CD4-positive, alpha-beta T cell (primary cell): ENCODE data around the gene MLXIP. TPM values are rescaled to one million over a fixed set of nuclear protein-coding genes. Genes with fewer than 3 reads are reported as not detected.
A peak's percentile ranks its signal among the peaks of the same experiment; 100 is the strongest.

Experiments
- ATAC-seq: fragments of 200-7000 bp; cut with Tn5 transposase; one replicate; pipeline ENCODE4 v1.10.0; 2022; ENCODE audit warnings: mild to moderate bottlenecking; ENCODE audit not compliant: poor library complexity
- CTCF ChIA-PET: fragments of 350-600 bp; sonication (Branson Sonifier 250); formaldehyde crosslinking; loops from one replicate; lab custom pipeline; 2021; ENCODE audit warnings: antibody characterized with exemption, inconsistent platforms; lab: Charles Lee
- POLR2A ChIA-PET: fragments of 350-600 bp; sonication (Branson Sonifier 250); formaldehyde crosslinking; loops from one replicate; lab custom pipeline; 2021; ENCODE audit warnings: antibody characterized with exemption, inconsistent platforms; lab: Charles Lee
- DNase-seq, 14 experiments: peaks; one replicate each; pipeline ENCODE4 v3.0.0-alpha.2; 2013 to 2020; ENCODE audit warnings: mixed read lengths in 2 of 14
- H3K27ac ChIP-seq, 2 donors: one replicate each; pipeline versions ENCODE4 v1.5.1 to v1.7.0; 2013; ENCODE audit warnings: low read length in 2 of 2, low read depth in 1 of 2, mild to moderate bottlenecking in 1 of 2
- H3K27me3 ChIP-seq, 2 experiments: 1 replicate in 1 of 2; 2 replicates in 1 of 2; pipeline versions ENCODE4 v1.6.1 to v1.7.0; 2013; ENCODE audit warnings: low read length in 2 of 2, control low read depth in 1 of 2, mild to moderate bottlenecking in 1 of 2, moderate library complexity in 1 of 2; ENCODE audit not compliant: insufficient read depth in 2 of 2, control insufficient read depth in 1 of 2
- H3K36me3 ChIP-seq: one replicate; pipeline ENCODE4 v1.6.1; 2013; ENCODE audit warnings: low read length, control low read depth; ENCODE audit not compliant: insufficient read depth
- H3K4me1 ChIP-seq: one replicate; pipeline ENCODE4 v1.6.1; 2013; ENCODE audit warnings: low read length, control low read depth; ENCODE audit not compliant: insufficient read depth
- H3K4me3 ChIP-seq: one replicate; pipeline ENCODE4 v1.5.1; 2013; ENCODE audit warnings: mild to moderate bottlenecking, low read length, moderate library complexity
- H3K9me3 ChIP-seq, 2 experiments: 1 replicate in 1 of 2; 2 replicates in 1 of 2; pipeline versions ENCODE4 v1.6.1 to v1.7.0; 2013; ENCODE audit warnings: low read length in 2 of 2, mild to moderate bottlenecking in 2 of 2, control low read depth in 1 of 2, moderate library complexity in 1 of 2; ENCODE audit not compliant: control insufficient read depth in 1 of 2, insufficient read depth in 1 of 2
- H3K27ac Mint-ChIP-seq: one replicate; pipeline ENCODE4 v1.8.0; 2020; ENCODE audit warnings: mixed read lengths
- H3K27me3 Mint-ChIP-seq: one replicate; pipeline ENCODE4 v1.8.0; 2021; ENCODE audit warnings: mixed read lengths
- H3K36me3 Mint-ChIP-seq: one replicate; pipeline ENCODE4 v1.8.0; 2021; ENCODE audit warnings: low read depth, mixed read lengths
- H3K4me1 Mint-ChIP-seq: one replicate; pipeline ENCODE4 v1.8.0; 2021; ENCODE audit warnings: low read depth, mixed read lengths
- H3K4me3 Mint-ChIP-seq: one replicate; pipeline ENCODE4 v1.8.0; 2020; ENCODE audit warnings: mild to moderate bottlenecking, mixed read lengths
- H3K9me3 Mint-ChIP-seq: one replicate; pipeline ENCODE4 v1.8.0; 2020; ENCODE audit warnings: mixed read lengths
- intact Hi-C, 2 experiments: fragments of 100-400 bp; cut with DNase I in 1 of 2; cut with micrococcal nuclease in 1 of 2; formaldehyde crosslinking; loops; one replicate each; pipeline versions ENCODE4 v1.15.1 to v1.9.0; 2023 to 2025; cut with DNase I, micrococcal nuclease
- total RNA-seq, 174 experiments: library from RNA in 2 of 174; stranded (reverse) in 2 of 174; gene quantifications; one replicate each; pipeline ENCODE4 v1.2.3 and lab custom pipeline; 2021 to 2026
- TF ChIP-seq, protein P1 (sequence below): fragments of 200-600 bp; IDR thresholded peaks from one replicate; pipeline ENCODE4 v1.8.0; 2022; ENCODE audit warnings: antibody characterized with exemption, mild to moderate bottlenecking

MLXIP gene
- total RNA-seq, 2 experiments from 2014 or later, result 98.0 to 99.3 TPM

DNA sequence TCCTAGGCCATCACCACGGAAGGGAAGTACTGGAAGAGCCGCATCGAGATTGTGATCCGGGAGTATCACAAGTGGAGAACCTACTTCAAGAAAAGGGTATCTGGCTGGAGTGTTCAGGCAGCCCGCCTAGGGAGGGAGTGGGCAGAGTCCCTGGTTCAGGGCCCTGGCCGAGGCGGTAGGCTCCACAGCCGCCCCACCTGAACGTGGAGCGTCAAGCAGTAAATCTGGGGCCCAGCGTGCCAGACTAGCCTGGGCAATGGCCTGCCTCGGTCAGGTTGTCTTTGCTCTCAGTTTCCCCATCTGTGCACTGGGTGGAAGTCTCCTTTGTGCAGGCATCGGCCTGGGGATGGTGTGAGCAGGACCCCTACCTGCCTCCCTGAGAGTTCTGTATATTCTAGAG is 50.6 kb downstream of the MLXIP start:
- intact Hi-C loops, result no loop called here
- no peak overlapping the region for H3K27ac ChIP-seq
- Mint-ChIP-seq H3K27me3 (no peaks in the 10 kb centered on the region), H3K27ac (peak overlapping the region; percentile 20), H3K9me3 (no peaks in the 10 kb centered on the region), H3K4me3 (no peak overlapping the region), H3K36me3 (peaks cover 77% of the 10 kb centered on the region), H3K4me1 (peaks cover 13% of the 10 kb centered on the region)
- ATAC-seq, result no peak
- peaks cover 66% of the 10 kb centered on the region for H3K36me3 ChIP-seq
- TF ChIP-seq, protein P1, sequence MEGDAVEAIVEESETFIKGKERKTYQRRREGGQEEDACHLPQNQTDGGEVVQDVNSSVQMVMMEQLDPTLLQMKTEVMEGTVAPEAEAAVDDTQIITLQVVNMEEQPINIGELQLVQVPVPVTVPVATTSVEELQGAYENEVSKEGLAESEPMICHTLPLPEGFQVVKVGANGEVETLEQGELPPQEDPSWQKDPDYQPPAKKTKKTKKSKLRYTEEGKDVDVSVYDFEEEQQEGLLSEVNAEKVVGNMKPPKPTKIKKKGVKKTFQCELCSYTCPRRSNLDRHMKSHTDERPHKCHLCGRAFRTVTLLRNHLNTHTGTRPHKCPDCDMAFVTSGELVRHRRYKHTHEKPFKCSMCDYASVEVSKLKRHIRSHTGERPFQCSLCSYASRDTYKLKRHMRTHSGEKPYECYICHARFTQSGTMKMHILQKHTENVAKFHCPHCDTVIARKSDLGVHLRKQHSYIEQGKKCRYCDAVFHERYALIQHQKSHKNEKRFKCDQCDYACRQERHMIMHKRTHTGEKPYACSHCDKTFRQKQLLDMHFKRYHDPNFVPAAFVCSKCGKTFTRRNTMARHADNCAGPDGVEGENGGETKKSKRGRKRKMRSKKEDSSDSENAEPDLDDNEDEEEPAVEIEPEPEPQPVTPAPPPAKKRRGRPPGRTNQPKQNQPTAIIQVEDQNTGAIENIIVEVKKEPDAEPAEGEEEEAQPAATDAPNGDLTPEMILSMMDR, result no peak
- H3K9me3 ChIP-seq, result no peaks in the 10 kb centered on the region
- no peak for DNase-seq
- no peaks in the 10 kb centered on the region for H3K4me1 ChIP-seq
- ChIA-PET CTCF (no interaction called here), POLR2A (no interaction called here)
- H3K27me3 ChIP-seq, result no peaks in the 10 kb centered on the region
- no peak overlapping the region for H3K4me3 ChIP-seq

DNA sequence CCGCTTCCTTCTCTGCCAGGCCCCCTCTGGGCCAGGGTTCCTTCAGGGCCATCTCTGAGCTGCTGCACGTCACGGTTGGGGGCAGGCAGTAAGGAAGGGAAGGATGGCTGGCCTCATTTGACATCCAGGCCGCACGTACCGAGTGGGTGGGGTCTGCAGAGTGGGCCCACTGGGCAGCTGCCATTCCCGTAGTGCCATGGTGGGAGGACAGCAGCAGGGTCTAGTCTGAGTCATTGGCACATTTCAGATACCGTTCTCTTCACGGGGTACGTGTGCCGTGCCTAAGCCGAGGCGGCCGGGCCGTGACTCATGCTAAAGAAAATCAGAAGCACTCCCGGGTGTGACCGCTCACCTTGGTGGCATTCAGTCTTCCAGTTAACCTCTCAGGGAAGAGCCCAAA is 51.6 kb downstream of the MLXIP start:
- Mint-ChIP-seq H3K4me1 (peaks cover 12% of the 10 kb centered on the region), H3K9me3 (no peaks in the 10 kb centered on the region), H3K4me3 (no peak overlapping the region), H3K36me3 (peaks cover 85% of the 10 kb centered on the region), H3K27ac (no peak overlapping the region), H3K27me3 (no peaks in the 10 kb centered on the region)
- POLR2A ChIA-PET, result no interaction called here
- TF ChIP-seq, protein P1, result no peak
- Histone ChIP-seq H3K27ac (no peak overlapping the region), H3K4me1 (no peaks in the 10 kb centered on the region), H3K27me3 (no peaks in the 10 kb centered on the region), H3K4me3 (no peak overlapping the region), H3K36me3 (peaks cover 70% of the 10 kb centered on the region), H3K9me3 (no peaks in the 10 kb centered on the region)
- DNase-seq (no peak), ATAC-seq (no peak)
- intact Hi-C loops, result loop anchor here (2.0 to 5.0 kb wide), 2 partner anchors 61 to 137 kb away; partner anchors contain the start of gene VPS33A (in 2 of the 2)
- CTCF ChIA-PET, result interaction anchor here (1.6 kb wide), 1 partner anchor 76 kb away, joined by 5 read pairs; no protein-coding TSS in a partner anchor

DNA sequence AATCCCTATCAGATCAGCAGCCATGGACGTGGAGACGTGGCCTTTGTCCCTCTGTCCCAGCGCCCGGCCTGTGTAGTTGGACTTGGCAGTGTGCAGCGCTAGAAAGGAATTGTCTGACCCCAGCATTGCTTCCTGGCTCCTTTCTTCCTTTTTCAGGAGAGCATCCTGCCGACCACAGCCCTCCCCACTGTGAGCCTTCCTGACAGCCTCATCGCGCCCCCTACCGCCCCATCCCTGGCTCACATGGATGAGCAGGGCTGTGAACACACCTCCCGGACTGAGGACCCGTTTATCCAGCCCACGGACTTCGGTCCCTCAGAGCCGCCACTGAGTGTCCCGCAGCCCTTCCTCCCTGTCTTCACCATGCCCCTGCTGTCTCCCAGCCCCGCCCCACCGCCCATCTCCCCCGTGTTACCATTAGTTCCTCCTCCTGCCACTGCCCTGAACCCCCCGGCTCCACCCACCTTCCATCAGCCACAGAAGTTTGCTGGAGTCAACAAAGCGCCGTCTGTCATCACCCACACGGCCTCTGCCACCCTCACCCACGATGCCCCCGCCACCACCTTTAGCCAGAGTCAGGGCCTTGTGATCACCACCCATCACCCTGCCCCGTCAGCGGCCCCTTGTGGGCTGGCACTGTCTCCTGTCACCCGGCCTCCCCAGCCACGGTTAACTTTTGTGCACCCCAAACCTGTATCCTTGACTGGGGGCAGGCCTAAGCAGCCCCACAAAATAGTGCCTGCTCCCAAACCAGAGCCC is 54.8 kb downstream of the MLXIP start:
- POLR2A ChIA-PET, result no interaction called here
- H3K4me1 Mint-ChIP-seq, result no peaks in the 10 kb centered on the region
- Histone ChIP-seq H3K27me3 (no peaks in the 10 kb centered on the region), H3K4me3 (no peak overlapping the region), H3K4me1 (no peaks in the 10 kb centered on the region), H3K36me3 (peaks cover 71% of the 10 kb centered on the region), H3K27ac (no peak overlapping the region), H3K9me3 (no peaks in the 10 kb centered on the region)
- H3K36me3 Mint-ChIP-seq, result peaks cover 75% of the 10 kb centered on the region
- TF ChIP-seq, protein P1, result no peak
- H3K4me3 Mint-ChIP-seq, result no peak overlapping the region
- no peaks in the 10 kb centered on the region for H3K9me3 Mint-ChIP-seq
- ATAC-seq, result no peak
- no peak overlapping the region for H3K27ac Mint-ChIP-seq
- intact Hi-C loops, result loop anchor here (5.0 kb wide), 1 partner anchor 134 kb away; the partner anchor contains the start of gene VPS33A (in 2 of the 2)
- H3K27me3 Mint-ChIP-seq, result no peaks in the 10 kb centered on the region
- no peak for DNase-seq
- CTCF ChIA-PET, result interaction anchor here (1.4 kb wide), 1 partner anchor 79 kb away, joined by 4 read pairs; no protein-coding TSS in a partner anchor
